D721Med (cell line): ENCODE measurements around the gene ABCA9.
A peak's percentile ranks its signal among the peaks of the same experiment; 100 is the strongest.
"Not testable (repeated sequence)": the region's sequence is repeated elsewhere in the genome, so short reads cannot be mapped to it uniquely, and the experiment has no call there.

ENCODE experiments used
- DNase-seq: peaks from one replicate; pipeline ENCODE4 v3.0.0; 2011; ENCODE audit warnings: low spot score; ENCODE audit not compliant: insufficient read length
- FAIRE-seq: peaks from 2 replicates; lab custom pipeline; 2011; peaks lifted over from hg19 to GRCh38; lab: Jason Lieb, UNC
- TF ChIP-seq, protein P1 (sequence below): IDR thresholded peaks from 2 replicates; pipeline ENCODE4 v1.5.1; 2012; ENCODE audit warnings: mild to moderate bottlenecking, control low read depth; ENCODE audit not compliant: insufficient read depth; ENCODE audit errors: missing control alignments

The ABCA9 gene

DNA sequence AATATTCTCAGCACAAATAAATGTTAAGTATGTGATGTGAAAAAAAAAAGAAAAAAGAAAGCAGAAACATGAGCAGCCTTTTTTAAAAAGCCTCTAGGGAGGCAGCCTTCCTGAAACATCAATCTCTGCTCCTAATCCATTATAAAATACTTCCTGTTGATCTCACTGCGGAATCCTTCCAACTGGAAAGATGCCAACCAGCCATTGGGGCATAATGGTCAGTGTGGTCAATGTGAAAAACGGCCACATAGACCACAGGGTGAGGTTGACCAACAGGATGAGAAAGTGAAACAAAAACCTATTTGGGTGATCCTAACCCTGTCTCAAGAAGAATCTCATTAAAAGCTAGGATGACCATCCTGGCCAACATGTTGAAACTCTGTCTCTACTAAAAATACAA, 79.4 kb downstream of the ABCA9 start:
- DNase-seq, result no peak
- TF ChIP-seq, protein P1, sequence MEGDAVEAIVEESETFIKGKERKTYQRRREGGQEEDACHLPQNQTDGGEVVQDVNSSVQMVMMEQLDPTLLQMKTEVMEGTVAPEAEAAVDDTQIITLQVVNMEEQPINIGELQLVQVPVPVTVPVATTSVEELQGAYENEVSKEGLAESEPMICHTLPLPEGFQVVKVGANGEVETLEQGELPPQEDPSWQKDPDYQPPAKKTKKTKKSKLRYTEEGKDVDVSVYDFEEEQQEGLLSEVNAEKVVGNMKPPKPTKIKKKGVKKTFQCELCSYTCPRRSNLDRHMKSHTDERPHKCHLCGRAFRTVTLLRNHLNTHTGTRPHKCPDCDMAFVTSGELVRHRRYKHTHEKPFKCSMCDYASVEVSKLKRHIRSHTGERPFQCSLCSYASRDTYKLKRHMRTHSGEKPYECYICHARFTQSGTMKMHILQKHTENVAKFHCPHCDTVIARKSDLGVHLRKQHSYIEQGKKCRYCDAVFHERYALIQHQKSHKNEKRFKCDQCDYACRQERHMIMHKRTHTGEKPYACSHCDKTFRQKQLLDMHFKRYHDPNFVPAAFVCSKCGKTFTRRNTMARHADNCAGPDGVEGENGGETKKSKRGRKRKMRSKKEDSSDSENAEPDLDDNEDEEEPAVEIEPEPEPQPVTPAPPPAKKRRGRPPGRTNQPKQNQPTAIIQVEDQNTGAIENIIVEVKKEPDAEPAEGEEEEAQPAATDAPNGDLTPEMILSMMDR, result no peak
- no peak for FAIRE-seq

DNA sequence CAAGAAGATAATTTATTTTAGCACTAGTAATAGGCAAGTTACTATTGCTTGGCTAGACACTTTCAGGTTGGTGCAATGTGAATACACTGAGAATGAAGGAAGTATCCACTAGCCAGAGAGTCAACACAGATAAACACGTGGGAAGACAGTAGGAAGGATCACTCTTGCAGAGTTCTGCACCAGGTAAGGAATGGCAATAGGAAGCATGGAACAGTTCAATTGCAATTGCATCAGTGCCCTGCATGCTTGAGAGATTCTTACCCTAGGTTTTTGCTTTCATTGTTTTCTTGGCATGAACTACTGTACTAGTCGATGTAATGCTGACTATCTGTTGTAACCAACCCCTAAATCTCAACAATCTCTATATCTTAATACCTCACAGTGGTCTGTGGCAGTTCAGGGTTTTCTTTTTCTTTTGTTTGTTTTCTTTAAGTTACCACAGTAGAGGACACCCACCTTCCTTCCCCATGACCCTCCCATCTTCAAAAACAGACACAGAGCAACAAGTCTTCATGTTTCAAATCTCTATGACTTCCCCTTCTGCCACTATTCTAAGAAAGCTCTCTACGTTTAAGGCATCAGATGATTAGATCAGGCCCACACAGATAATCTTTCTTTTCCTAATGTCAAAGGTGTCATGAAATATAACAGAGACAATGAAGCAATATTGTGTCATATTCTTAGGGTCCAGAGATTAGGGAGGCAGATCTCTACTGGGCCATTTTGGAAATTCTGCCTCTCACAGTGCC, 87.5 kb downstream of the ABCA9 start:
- TF ChIP-seq, protein P1, result no peak
- DNase-seq (no peak), FAIRE-seq (no peak)

DNA sequence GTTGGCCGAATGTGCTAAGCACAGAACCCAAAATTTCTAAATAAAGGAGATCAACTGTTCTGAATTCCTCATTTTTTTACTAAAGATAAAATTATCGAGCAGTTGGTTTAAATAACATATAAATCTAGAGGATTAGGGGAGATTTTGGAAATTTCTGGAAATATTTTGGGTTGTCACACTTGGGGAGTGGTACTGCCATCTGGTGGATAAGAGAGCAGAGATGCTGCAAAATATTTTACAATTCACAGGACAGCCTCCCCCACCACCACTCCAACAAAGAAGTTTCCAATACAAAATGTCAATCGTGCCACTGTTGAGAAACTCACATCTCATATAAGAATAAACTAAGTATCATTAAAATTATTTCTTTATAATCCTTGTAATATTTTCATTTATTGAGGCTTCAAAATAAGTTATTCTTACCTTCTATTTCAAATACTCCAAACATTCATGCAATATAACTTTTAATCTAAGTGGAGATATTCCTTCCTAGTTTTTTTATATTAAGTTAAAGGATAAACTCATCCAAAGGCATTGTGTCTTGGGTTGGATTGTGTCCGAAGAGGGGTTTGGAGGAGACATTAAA, 88.5 kb downstream of the ABCA9 start:
- no peak for FAIRE-seq
- TF ChIP-seq, protein P1, result peak; percentile 62
- DNase-seq, result no peak

DNA sequence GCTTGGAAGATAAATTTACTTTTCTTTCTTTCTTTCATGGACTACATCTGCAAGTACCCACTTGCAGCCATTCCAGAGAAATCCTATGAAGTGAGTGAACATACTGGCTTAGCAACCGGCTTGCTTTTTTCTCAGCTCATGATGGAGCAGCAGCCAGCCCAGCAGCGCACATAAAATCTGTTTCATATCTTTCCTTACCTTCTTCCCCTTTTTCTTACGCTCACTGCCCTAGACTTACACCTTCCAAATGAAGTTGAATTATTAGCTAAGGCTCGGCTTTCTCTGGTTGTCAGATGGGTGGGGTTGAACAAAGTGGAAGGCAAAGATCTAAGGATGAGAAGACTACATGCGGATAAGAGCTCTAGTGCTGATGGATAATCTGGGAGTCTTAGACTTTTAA, 91.6 kb downstream of the ABCA9 start:
- TF ChIP-seq, protein P1, result no peak
- FAIRE-seq (no peak), DNase-seq (no peak)

DNA sequence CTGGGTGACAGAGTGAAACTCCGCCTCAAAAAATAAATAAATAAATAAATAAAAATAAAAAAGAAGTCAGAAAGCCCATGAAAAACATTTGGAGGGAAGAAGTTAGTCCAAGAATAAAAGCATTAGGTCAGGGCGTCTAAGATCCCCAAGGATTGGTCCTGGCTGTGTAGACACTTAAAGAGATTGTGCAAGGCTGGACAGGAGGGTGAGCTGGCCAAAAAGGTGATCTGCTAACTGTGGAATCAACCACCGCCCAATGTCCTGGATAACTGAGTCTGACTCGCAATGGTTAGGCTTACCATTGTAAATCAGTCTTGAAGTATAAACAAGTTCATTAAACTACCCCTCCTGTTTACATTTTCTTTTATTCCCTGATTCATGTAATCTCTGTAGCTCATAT, 96.8 kb downstream of the ABCA9 start:
- DNase-seq (no peak), FAIRE-seq (no peak)
- TF ChIP-seq, protein P1, result no peak

DNA sequence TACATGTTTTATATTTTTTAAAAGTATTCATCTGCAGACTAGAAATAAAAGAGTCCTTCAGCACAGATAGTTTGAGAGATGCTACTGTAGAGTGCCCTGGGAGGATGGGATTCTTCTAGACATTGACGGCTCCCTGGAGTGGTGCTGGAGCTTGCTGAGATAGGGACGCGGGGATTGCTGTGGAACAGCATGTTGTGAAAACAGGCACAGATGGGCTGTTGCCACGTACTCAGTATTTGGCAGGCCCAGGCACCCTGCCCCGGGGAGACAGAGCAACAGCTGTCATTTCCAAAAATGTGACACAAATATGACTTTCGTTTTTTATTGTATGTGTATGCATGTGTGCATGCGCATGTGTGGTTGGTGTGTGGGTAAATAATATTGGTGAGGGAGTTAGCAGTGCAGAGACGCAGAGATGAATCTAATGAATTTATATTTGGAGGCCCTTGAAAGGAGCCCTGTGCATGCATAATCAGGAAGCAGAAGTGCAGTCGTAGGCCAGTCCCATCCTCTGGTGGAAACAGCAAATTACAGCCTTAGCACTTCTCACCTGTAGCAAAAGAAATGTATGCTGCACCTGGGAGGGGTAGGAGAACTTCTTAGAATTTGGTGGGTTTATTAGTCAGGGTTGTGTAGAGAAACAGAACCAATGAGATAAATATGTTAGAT, 99.4 kb downstream of the ABCA9 start:
- FAIRE-seq (no peak), DNase-seq (no peak)
- TF ChIP-seq, protein P1, result no peak

DNA sequence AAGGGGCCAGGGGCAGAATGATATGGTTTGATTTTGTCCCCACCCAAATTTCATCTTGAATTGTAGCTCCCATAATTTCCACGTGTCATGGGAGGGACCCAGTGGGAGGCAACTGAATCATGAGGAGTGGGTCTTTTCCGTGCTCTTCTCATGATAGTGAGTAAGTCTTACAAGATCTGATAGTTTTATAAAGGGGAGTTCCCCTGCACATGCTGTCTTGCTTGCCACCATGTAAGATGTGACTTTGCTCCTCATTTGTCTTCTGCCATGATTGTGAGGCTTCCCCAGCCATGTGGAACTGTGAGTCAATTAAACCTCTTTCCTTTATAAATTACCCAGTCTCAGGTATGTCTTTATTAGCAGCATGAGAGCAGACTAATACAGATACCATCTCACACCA, 101.6 kb downstream of the ABCA9 start:
- not testable (repeated sequence) for DNase-seq, FAIRE-seq
